NCI-H2196 treated with DMSO at 0.1 percent for 48 hours (cell line): Measurements from ENCODE around the gene EEIG1.

Source experiments
- DNase-seq: peaks from one replicate; lab custom pipeline; 2025; ENCODE audit not compliant: unreplicated experiment; lab: John Stamatoyannopoulos, UW

The EEIG1 gene

GRCh38 chr9:127942216-127943010 is 38.4 kb downstream of the EEIG1 start:
- peak; percentile 48 for DNase-seq

- DNase-seq: no peak
Observed at GRCh38 chr9:127941961-127942215, 38.9 kb downstream of the EEIG1 start.

GRCh38 chr9:127941062-127941960 is 39.5 kb downstream of the EEIG1 start:
- no peak for DNase-seq

- DNase-seq: no peak
Observed at GRCh38 chr9:127940593-127940992, 40.2 kb downstream of the EEIG1 start.

GRCh38 chr9:127938298-127938690 is 42.5 kb downstream of the EEIG1 start:
- DNase-seq: no peak

GRCh38 chr9:127937388-127938297 is 43.1 kb downstream of the EEIG1 start, which contains the start of gene DPM2:
DPM2 (minus strand) TSS chr9:127937854; CDS start chr9:127937820, 34 bp downstream.
- DNase-seq: peak; percentile 75

GRCh38 chr9:127937056-127937387 is 43.8 kb downstream of the EEIG1 start:
- DNase-seq: no peak

- DNase-seq: no peak
Observed at GRCh38 chr9:127936347-127936852, 44.4 kb downstream of the EEIG1 start.

GRCh38 chr9:127935765-127936221 is 45.0 kb downstream of the EEIG1 start:
- DNase-seq: no peak

GRCh38 chr9:127934986-127935385 is 45.8 kb downstream of the EEIG1 start:
- DNase-seq: no peak

- no peak for DNase-seq
Observed at GRCh38 chr9:127934248-127934647, 46.5 kb downstream of the EEIG1 start.

GRCh38 chr9:127931092-127931881 is 49.5 kb downstream of the EEIG1 start:
- DNase-seq: peak; percentile 78
